ENCODE results near the gene AMPD3.
"Not testable (repeated sequence)": the region's sequence is repeated elsewhere in the genome, so short reads cannot be mapped to it uniquely, and the experiment has no call there.

AMPD3 gene

DNA sequence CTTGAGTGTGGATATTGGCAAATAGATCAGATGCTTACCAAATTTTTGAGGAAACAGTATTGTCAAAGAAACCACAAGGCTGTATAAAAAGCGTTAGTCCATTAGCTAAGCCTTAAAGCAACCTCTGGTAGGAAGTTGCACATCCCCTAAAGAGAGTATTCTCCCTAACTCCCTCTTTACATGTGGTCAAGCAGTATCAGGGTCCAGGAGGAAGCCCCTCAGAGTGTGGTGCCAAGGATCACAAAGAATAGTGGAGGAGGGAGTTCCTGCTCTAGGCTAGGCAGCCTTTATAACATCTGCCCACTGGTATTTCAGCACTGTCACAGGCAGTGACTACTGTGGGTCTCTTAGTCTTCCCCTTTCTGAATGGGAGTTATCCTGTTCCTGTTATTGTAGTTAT, 18.8 kb upstream of the AMPD3 start:
- no peak overlapping the region for H3K27ac ChIP-seq (ENCODE audit: low read depth in 2 of 2, low read length in 2 of 2)
- H3K27me3 ChIP-seq (ENCODE audit: control insufficient read depth in 2 of 2, insufficient read depth in 2 of 2, low read length in 2 of 2) = no peaks in the 10 kb centered on the region
- H3K36me3 ChIP-seq (ENCODE audit: control insufficient read depth in 2 of 2, insufficient read depth in 2 of 2, low read length in 2 of 2) = no peaks in the 10 kb centered on the region
- no peaks in the 10 kb centered on the region for H3K9me3 ChIP-seq (ENCODE audit: control insufficient read depth in 2 of 2, low read length in 2 of 2)
- no peaks in the 10 kb centered on the region for H3K4me1 ChIP-seq (ENCODE audit: control insufficient read depth in 2 of 2, insufficient read depth in 2 of 2, low read length in 2 of 2)
- H3K9ac ChIP-seq (ENCODE audit: low read depth in 1 of 2, low read length in 2 of 2) = no peak overlapping the region
- H3K4me3 ChIP-seq (ENCODE audit: low read length in 2 of 2) = no peak overlapping the region

- not testable (repeated sequence) for H3K9ac ChIP-seq (ENCODE audit: low read depth in 1 of 2, low read length in 2 of 2); H3K4me1 ChIP-seq (ENCODE audit: control insufficient read depth in 2 of 2, insufficient read depth in 2 of 2, low read length in 2 of 2); H3K27ac ChIP-seq (ENCODE audit: low read depth in 2 of 2, low read length in 2 of 2); H3K36me3 ChIP-seq (ENCODE audit: control insufficient read depth in 2 of 2, insufficient read depth in 2 of 2, low read length in 2 of 2); H3K27me3 ChIP-seq (ENCODE audit: control insufficient read depth in 2 of 2, insufficient read depth in 2 of 2, low read length in 2 of 2); H3K9me3 ChIP-seq (ENCODE audit: control insufficient read depth in 2 of 2, low read length in 2 of 2); H3K4me3 ChIP-seq (ENCODE audit: low read length in 2 of 2)
These were observed 18.4 kb upstream of the AMPD3 start for GRCh38 chr11:10436683-10437082.

- Histone ChIP-seq H3K36me3 (ENCODE audit: control insufficient read depth in 2 of 2, insufficient read depth in 2 of 2, low read length in 2 of 2) (no peaks in the 10 kb centered on the region), H3K4me1 (ENCODE audit: control insufficient read depth in 2 of 2, insufficient read depth in 2 of 2, low read length in 2 of 2) (no peaks in the 10 kb centered on the region), H3K27me3 (ENCODE audit: control insufficient read depth in 2 of 2, insufficient read depth in 2 of 2, low read length in 2 of 2) (no peaks in the 10 kb centered on the region), H3K27ac (ENCODE audit: low read depth in 2 of 2, low read length in 2 of 2) (no peak overlapping the region), H3K9me3 (ENCODE audit: control insufficient read depth in 2 of 2, low read length in 2 of 2) (no peaks in the 10 kb centered on the region), H3K4me3 (ENCODE audit: low read length in 2 of 2) (no peak overlapping the region), H3K9ac (ENCODE audit: low read depth in 1 of 2, low read length in 2 of 2) (no peak overlapping the region)
These were observed 16.6 kb upstream of the AMPD3 start for GRCh38 chr11:10438458-10438857.

- Histone ChIP-seq H3K9ac (ENCODE audit: low read depth in 1 of 2, low read length in 2 of 2) (no peak overlapping the region), H3K27me3 (ENCODE audit: control insufficient read depth in 2 of 2, insufficient read depth in 2 of 2, low read length in 2 of 2) (no peaks in the 10 kb centered on the region), H3K9me3 (ENCODE audit: control insufficient read depth in 2 of 2, low read length in 2 of 2) (no peaks in the 10 kb centered on the region), H3K36me3 (ENCODE audit: control insufficient read depth in 2 of 2, insufficient read depth in 2 of 2, low read length in 2 of 2) (no peaks in the 10 kb centered on the region), H3K4me3 (ENCODE audit: low read length in 2 of 2) (no peak overlapping the region), H3K27ac (ENCODE audit: low read depth in 2 of 2, low read length in 2 of 2) (no peak overlapping the region), H3K4me1 (ENCODE audit: control insufficient read depth in 2 of 2, insufficient read depth in 2 of 2, low read length in 2 of 2) (no peaks in the 10 kb centered on the region)
These were observed 15.7 kb upstream of the AMPD3 start for GRCh38 chr11:10439351-10439750.

- Histone ChIP-seq H3K27me3 (ENCODE audit: control insufficient read depth in 2 of 2, insufficient read depth in 2 of 2, low read length in 2 of 2) (no peaks in the 10 kb centered on the region), H3K9me3 (ENCODE audit: control insufficient read depth in 2 of 2, low read length in 2 of 2) (no peaks in the 10 kb centered on the region), H3K4me3 (ENCODE audit: low read length in 2 of 2) (no peak overlapping the region), H3K4me1 (ENCODE audit: control insufficient read depth in 2 of 2, insufficient read depth in 2 of 2, low read length in 2 of 2) (no peaks in the 10 kb centered on the region), H3K36me3 (ENCODE audit: control insufficient read depth in 2 of 2, insufficient read depth in 2 of 2, low read length in 2 of 2) (no peaks in the 10 kb centered on the region), H3K27ac (ENCODE audit: low read depth in 2 of 2, low read length in 2 of 2) (no peak overlapping the region), H3K9ac (ENCODE audit: low read depth in 1 of 2, low read length in 2 of 2) (no peak overlapping the region)
These were observed 15.1 kb upstream of the AMPD3 start for GRCh38 chr11:10439924-10440323.

- no peak overlapping the region for H3K9ac ChIP-seq (ENCODE audit: low read depth in 1 of 2, low read length in 2 of 2)
- no peaks in the 10 kb centered on the region for H3K9me3 ChIP-seq (ENCODE audit: control insufficient read depth in 2 of 2, low read length in 2 of 2)
- H3K4me3 ChIP-seq (ENCODE audit: low read length in 2 of 2) = no peak overlapping the region
- H3K36me3 ChIP-seq (ENCODE audit: control insufficient read depth in 2 of 2, insufficient read depth in 2 of 2, low read length in 2 of 2) = no peaks in the 10 kb centered on the region
- no peak overlapping the region for H3K27ac ChIP-seq (ENCODE audit: low read depth in 2 of 2, low read length in 2 of 2)
- H3K4me1 ChIP-seq (ENCODE audit: control insufficient read depth in 2 of 2, insufficient read depth in 2 of 2, low read length in 2 of 2) = no peaks in the 10 kb centered on the region
- H3K27me3 ChIP-seq (ENCODE audit: control insufficient read depth in 2 of 2, insufficient read depth in 2 of 2, low read length in 2 of 2) = no peaks in the 10 kb centered on the region
These were observed 14.7 kb upstream of the AMPD3 start for GRCh38 chr11:10440401-10440800.

- Histone ChIP-seq H3K9ac (ENCODE audit: low read depth in 1 of 2, low read length in 2 of 2) (no peak overlapping the region), H3K4me3 (ENCODE audit: low read length in 2 of 2) (no peak overlapping the region), H3K27me3 (ENCODE audit: control insufficient read depth in 2 of 2, insufficient read depth in 2 of 2, low read length in 2 of 2) (no peaks in the 10 kb centered on the region), H3K36me3 (ENCODE audit: control insufficient read depth in 2 of 2, insufficient read depth in 2 of 2, low read length in 2 of 2) (no peaks in the 10 kb centered on the region), H3K9me3 (ENCODE audit: control insufficient read depth in 2 of 2, low read length in 2 of 2) (no peaks in the 10 kb centered on the region), H3K27ac (ENCODE audit: low read depth in 2 of 2, low read length in 2 of 2) (no peak overlapping the region), H3K4me1 (ENCODE audit: control insufficient read depth in 2 of 2, insufficient read depth in 2 of 2, low read length in 2 of 2) (no peaks in the 10 kb centered on the region)
These were observed 14.0 kb upstream of the AMPD3 start for GRCh38 chr11:10441091-10441490.

GRCh38 chr11:10441652-10442503, 13.2 kb upstream of the AMPD3 start:
- Histone ChIP-seq H3K4me1 (ENCODE audit: control insufficient read depth in 2 of 2, insufficient read depth in 2 of 2, low read length in 2 of 2) (no peaks in the 10 kb centered on the region), H3K9me3 (ENCODE audit: control insufficient read depth in 2 of 2, low read length in 2 of 2) (no peaks in the 10 kb centered on the region), H3K36me3 (ENCODE audit: control insufficient read depth in 2 of 2, insufficient read depth in 2 of 2, low read length in 2 of 2) (no peaks in the 10 kb centered on the region), H3K27me3 (ENCODE audit: control insufficient read depth in 2 of 2, insufficient read depth in 2 of 2, low read length in 2 of 2) (no peaks in the 10 kb centered on the region), H3K27ac (ENCODE audit: low read depth in 2 of 2, low read length in 2 of 2) (no peak overlapping the region), H3K4me3 (ENCODE audit: low read length in 2 of 2) (no peak overlapping the region), H3K9ac (ENCODE audit: low read depth in 1 of 2, low read length in 2 of 2) (no peak overlapping the region)

DNA sequence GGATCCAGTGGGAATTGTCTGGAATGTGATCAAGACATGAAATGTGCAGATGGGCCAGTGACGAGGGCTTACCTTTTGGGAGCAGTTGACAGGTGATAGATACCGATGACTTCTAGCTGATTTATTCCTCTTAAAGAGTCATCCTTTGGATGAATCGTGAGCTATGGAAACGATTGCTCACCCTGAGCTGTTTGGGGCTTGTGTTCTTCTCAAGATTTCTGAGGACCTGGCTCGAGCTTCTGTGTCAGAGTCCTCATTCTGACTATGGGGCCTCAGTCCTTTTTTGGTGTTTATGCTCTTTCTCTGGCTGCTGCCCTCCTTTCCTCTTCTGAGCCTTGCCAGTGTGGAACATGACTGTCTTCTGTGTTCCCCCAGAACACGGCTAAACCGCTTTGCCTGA, 11.9 kb upstream of the AMPD3 start:
- Histone ChIP-seq H3K27ac (ENCODE audit: low read depth in 2 of 2, low read length in 2 of 2) (no peak overlapping the region), H3K36me3 (ENCODE audit: control insufficient read depth in 2 of 2, insufficient read depth in 2 of 2, low read length in 2 of 2) (no peaks in the 10 kb centered on the region), H3K27me3 (ENCODE audit: control insufficient read depth in 2 of 2, insufficient read depth in 2 of 2, low read length in 2 of 2) (no peaks in the 10 kb centered on the region), H3K9me3 (ENCODE audit: control insufficient read depth in 2 of 2, low read length in 2 of 2) (no peaks in the 10 kb centered on the region), H3K4me1 (ENCODE audit: control insufficient read depth in 2 of 2, insufficient read depth in 2 of 2, low read length in 2 of 2) (no peaks in the 10 kb centered on the region), H3K4me3 (ENCODE audit: low read length in 2 of 2) (no peak overlapping the region), H3K9ac (ENCODE audit: low read depth in 1 of 2, low read length in 2 of 2) (no peak overlapping the region)

GRCh38 chr11:10443721-10444235, 11.3 kb upstream of the AMPD3 start:
- no peak overlapping the region for H3K9ac ChIP-seq (ENCODE audit: low read depth in 1 of 2, low read length in 2 of 2)
- no peak overlapping the region for H3K4me3 ChIP-seq (ENCODE audit: low read length in 2 of 2)
- no peak overlapping the region for H3K27ac ChIP-seq (ENCODE audit: low read depth in 2 of 2, low read length in 2 of 2)
- H3K36me3 ChIP-seq (ENCODE audit: control insufficient read depth in 2 of 2, insufficient read depth in 2 of 2, low read length in 2 of 2) = no peaks in the 10 kb centered on the region
- H3K4me1 ChIP-seq (ENCODE audit: control insufficient read depth in 2 of 2, insufficient read depth in 2 of 2, low read length in 2 of 2) = no peaks in the 10 kb centered on the region
- no peaks in the 10 kb centered on the region for H3K9me3 ChIP-seq (ENCODE audit: control insufficient read depth in 2 of 2, low read length in 2 of 2)
- no peaks in the 10 kb centered on the region for H3K27me3 ChIP-seq (ENCODE audit: control insufficient read depth in 2 of 2, insufficient read depth in 2 of 2, low read length in 2 of 2)
